ENCODE measurements around the gene CCL21. TPM values are rescaled to one million over a fixed set of nuclear protein-coding genes. Genes with fewer than 3 reads are reported as not detected.

The CCL21 gene
- total RNA-seq, 1 experiment from 2014 or later = not detected

GRCh38 chr9:34737677-34738260, 27.8 kb upstream of the CCL21 start:
- CTCF ChIA-PET = interaction anchor here (0.7 to 1.2 kb wide), 2 partner anchors 51 to 135 kb away, joined by 3 read pairs; no protein-coding TSS in a partner anchor

GRCh38 chr9:34734720-34735119, 24.8 kb upstream of the CCL21 start:
- no peaks in the 10 kb centered on the region for H3K36me3 Mint-ChIP-seq (ENCODE audit: insufficient read depth, unreplicated experiment)
- CTCF ChIA-PET = interaction anchor here (0.6 to 1.2 kb wide), 4 partner anchors 10 to 934 kb away, joined by 3 to 4 read pairs (median 4); no protein-coding TSS in a partner anchor
- POLR2A ChIA-PET = no interaction called here
- H3K4me1 Mint-ChIP-seq (ENCODE audit: insufficient read depth, unreplicated experiment) = no peaks in the 10 kb centered on the region
- no peak overlapping the region for H3K27ac Mint-ChIP-seq (ENCODE audit: low read depth, unreplicated experiment)
- DNase-seq (ENCODE audit: unreplicated experiment) = no peak
- no TSS peak for BruUV-seq (replicated peaks)
- no peak for TF ChIP-seq CTCF (IDR thresholded peaks at IDR 0.05; ENCODE audit: unreplicated experiment)
- H3K9me3 Mint-ChIP-seq (ENCODE audit: unreplicated experiment) = no peaks in the 10 kb centered on the region
- intact Hi-C loops (cut with micrococcal nuclease) = no loop called here
- no peaks in the 10 kb centered on the region for H3K27me3 Mint-ChIP-seq (ENCODE audit: insufficient read depth, unreplicated experiment)
- no peak overlapping the region for H3K4me3 Mint-ChIP-seq (ENCODE audit: unreplicated experiment)

More at GRCh38 chr9:34737677-34738260, 27.8 kb upstream of the CCL21 start:
- no TSS peak for BruUV-seq (replicated peaks)
- no peaks in the 10 kb centered on the region for H3K36me3 Mint-ChIP-seq (ENCODE audit: insufficient read depth, unreplicated experiment)
- no peak overlapping the region for H3K27ac Mint-ChIP-seq (ENCODE audit: low read depth, unreplicated experiment)
- intact Hi-C loops (cut with micrococcal nuclease) = no loop called here
- no peak for TF ChIP-seq CTCF (IDR thresholded peaks at IDR 0.05; ENCODE audit: unreplicated experiment)
- no peaks in the 10 kb centered on the region for H3K9me3 Mint-ChIP-seq (ENCODE audit: unreplicated experiment)
- POLR2A ChIA-PET = no interaction called here
- no peak for DNase-seq (ENCODE audit: unreplicated experiment)
- peaks cover 6% of the 10 kb centered on the region for H3K4me1 Mint-ChIP-seq (ENCODE audit: insufficient read depth, unreplicated experiment)
- H3K27me3 Mint-ChIP-seq (ENCODE audit: insufficient read depth, unreplicated experiment) = no peaks in the 10 kb centered on the region
- H3K4me3 Mint-ChIP-seq (ENCODE audit: unreplicated experiment) = no peak overlapping the region

- H3K27me3 Mint-ChIP-seq (ENCODE audit: insufficient read depth, unreplicated experiment) = no peaks in the 10 kb centered on the region
Observed at GRCh38 chr9:34732886-34733285, 22.9 kb upstream of the CCL21 start.

GRCh38 chr9:34732478-34732877, 22.5 kb upstream of the CCL21 start:
- BruUV-seq (replicated peaks) = no TSS peak
- ChIA-PET POLR2A (interaction anchor here (1.1 kb wide), 1 partner anchor 12 kb away, joined by 3 read pairs; no protein-coding TSS in a partner anchor), CTCF (no interaction called here)
- no peak for DNase-seq (ENCODE audit: unreplicated experiment)
- no peaks in the 10 kb centered on the region for H3K9me3 Mint-ChIP-seq (ENCODE audit: unreplicated experiment)
- no peaks in the 10 kb centered on the region for H3K36me3 Mint-ChIP-seq (ENCODE audit: insufficient read depth, unreplicated experiment)
- TF ChIP-seq CTCF (IDR thresholded peaks at IDR 0.05; ENCODE audit: unreplicated experiment) = no peak
- intact Hi-C loops (cut with micrococcal nuclease) = no loop called here
- H3K27ac Mint-ChIP-seq (ENCODE audit: low read depth, unreplicated experiment) = no peak overlapping the region
- no peaks in the 10 kb centered on the region for H3K27me3 Mint-ChIP-seq (ENCODE audit: insufficient read depth, unreplicated experiment)
- no peak overlapping the region for H3K4me3 Mint-ChIP-seq (ENCODE audit: unreplicated experiment)
- no peaks in the 10 kb centered on the region for H3K4me1 Mint-ChIP-seq (ENCODE audit: insufficient read depth, unreplicated experiment)

More at GRCh38 chr9:34732886-34733285, 22.9 kb upstream of the CCL21 start:
- DNase-seq (ENCODE audit: unreplicated experiment) = no peak
- no peak for TF ChIP-seq CTCF (IDR thresholded peaks at IDR 0.05; ENCODE audit: unreplicated experiment)
- intact Hi-C loops (cut with micrococcal nuclease) = no loop called here
- ChIA-PET POLR2A (interaction anchor here (1.1 kb wide), 1 partner anchor 11 kb away, joined by 3 read pairs; no protein-coding TSS in a partner anchor), CTCF (no interaction called here)
- H3K36me3 Mint-ChIP-seq (ENCODE audit: insufficient read depth, unreplicated experiment) = no peaks in the 10 kb centered on the region
- no peaks in the 10 kb centered on the region for H3K9me3 Mint-ChIP-seq (ENCODE audit: unreplicated experiment)
- no peak overlapping the region for H3K27ac Mint-ChIP-seq (ENCODE audit: low read depth, unreplicated experiment)
- BruUV-seq (replicated peaks) = no TSS peak
- H3K4me3 Mint-ChIP-seq (ENCODE audit: unreplicated experiment) = no peak overlapping the region
- no peaks in the 10 kb centered on the region for H3K4me1 Mint-ChIP-seq (ENCODE audit: insufficient read depth, unreplicated experiment)

Measured in MCF 10A (cell line).